Measurements from ENCODE around the gene PSME3. TPM values are rescaled to one million over a fixed set of nuclear protein-coding genes. Genes with fewer than 3 reads are reported as not detected.
A peak's percentile ranks its signal among the peaks of the same experiment; 100 is the strongest.

Gene PSME3
- total and polyA plus RNA-seq, 2 of the 13 experiments (the other 11 are each of a cell fraction or from before 2014, with no cell fraction given), result 66.3 to 135 TPM

- peak; percentile 82 for TF ChIP-seq ZNF609 (CRISPR knock-in tag; IDR thresholded peaks at IDR 0.05; ENCODE audit: borderline replicate concordance)
- peak; percentile 20 for TF ChIP-seq ZXDC (CRISPR knock-in tag; IDR thresholded peaks at IDR 0.05)
- peak; percentile 89 for TF ChIP-seq U2AF1 (optimal IDR thresholded peaks at IDR 0.05; ENCODE audit: low read depth, low read length)
- no peak for TF ChIP-seq SOX13 (IDR thresholded peaks at IDR 0.05)
- TF ChIP-seq SOX13 (CRISPR knock-in tag; conservative IDR thresholded peaks at IDR 0.05 in 1 of 2, IDR thresholded peaks at IDR 0.05 in 1 of 2), result peak in 1 of 2 experiments; percentile 42; a peak in 1 of 4 replicates
- peak; percentile 99 for TF ChIP-seq ATF1 (CRISPR knock-in tag; IDR thresholded peaks at IDR 0.05)
- no peak for TF ChIP-seq KLF13 (CRISPR knock-in tag; IDR thresholded peaks at IDR 0.05)
- peak; percentile 53; the same call in 1 of the 2 replicates for TF ChIP-seq JUN (CRISPR knock-in tag; IDR thresholded peaks at IDR 0.05)
- peak; percentile 85 for TF ChIP-seq MIER3 (CRISPR knock-in tag; IDR thresholded peaks at IDR 0.05; ENCODE audit: borderline replicate concordance)
- 0 out of 2 replicates have a peak, but pooled peaks have one; percentile 22 for TF ChIP-seq FIP1L1 (IDR thresholded peaks at IDR 0.05; ENCODE audit: borderline replicate concordance, insufficient read depth, low read depth, low read length)
- TF ChIP-seq AGO1 (IDR thresholded peaks at IDR 0.05; ENCODE audit: low read depth, low read length, poor library complexity, severe bottlenecking), result peak; percentile 78
- TF ChIP-seq RFX3 (CRISPR knock-in tag; IDR thresholded peaks at IDR 0.05), result peak; percentile 32; the same call in 1 of the 2 replicates
- peak; percentile 74 for TF ChIP-seq TBX3 (IDR thresholded peaks at IDR 0.05; ENCODE audit: borderline replicate concordance)
- peak; percentile 92 for TF ChIP-seq TAF15 (IDR thresholded peaks at IDR 0.05; ENCODE audit: low read depth, low read length, poor library complexity, severe bottlenecking)
- TF ChIP-seq TCF7 (IDR thresholded peaks at IDR 0.05; ENCODE audit: low read depth), result no peak
- TF ChIP-seq MED8 (CRISPR knock-in tag; IDR thresholded peaks at IDR 0.05; ENCODE audit: insufficient replicate concordance), result peak; percentile 77
- peak; percentile 91 for TF ChIP-seq RXRA (CRISPR knock-in tag; IDR thresholded peaks at IDR 0.05)
- peak; percentile 36; the same call in 1 of the 2 replicates for TF ChIP-seq ZMYM3 (CRISPR knock-in tag; IDR thresholded peaks at IDR 0.05)
- TF ChIP-seq IRF1 (CRISPR knock-in tag; IDR thresholded peaks at IDR 0.05; ENCODE audit: low read depth), result peak; percentile 70; the same call in 1 of the 2 replicates
- no peak; the same call in 1 of the 2 replicates for TF ChIP-seq ZNF253 (CRISPR knock-in tag; IDR thresholded peaks at IDR 0.05; ENCODE audit: borderline replicate concordance)
- no peak for TF ChIP-seq GPN1 (CRISPR knock-in tag; IDR thresholded peaks at IDR 0.05; ENCODE audit: borderline replicate concordance)
These were observed at the start of gene PSME3 (continued) for GRCh38 chr17:42832934-42833766.

All from HepG2 (cell line).